ENCODE data around the gene LNX2.
"Not testable (repeated sequence)": the region's sequence is repeated elsewhere in the genome, so short reads cannot be mapped to it uniquely, and the experiment has no call there.

LNX2 gene

GRCh38 chr13:27636589-27637288 lies 16.4 kb upstream of the LNX2 start:
- DNase-seq, result peak; percentile 11

- DNase-seq, result no peak
Observed at GRCh38 chr13:27635266-27635665, 14.9 kb upstream of the LNX2 start.

GRCh38 chr13:27634791-27635190 lies 14.5 kb upstream of the LNX2 start:
- DNase-seq, result no peak

GRCh38 chr13:27634231-27634630 lies 13.9 kb upstream of the LNX2 start:
- no peak for DNase-seq

GRCh38 chr13:27632648-27633047 lies 12.3 kb upstream of the LNX2 start:
- DNase-seq, result no peak

- DNase-seq, result no peak
Observed at GRCh38 chr13:27632214-27632613, 11.9 kb upstream of the LNX2 start.

- no peak for DNase-seq
Observed at GRCh38 chr13:27631665-27632064, 11.3 kb upstream of the LNX2 start.

GRCh38 chr13:27631156-27631555 lies 10.8 kb upstream of the LNX2 start:
- DNase-seq, result no peak

GRCh38 chr13:27628766-27629165 lies 8.4 kb upstream of the LNX2 start:
- not testable (repeated sequence) for DNase-seq

- no peak for DNase-seq
Observed at GRCh38 chr13:27628081-27628480, 7.8 kb upstream of the LNX2 start.

- no peak for DNase-seq
Observed at GRCh38 chr13:27627380-27627779, 7.1 kb upstream of the LNX2 start.

- no peak for DNase-seq
Observed at GRCh38 chr13:27625839-27626238, 5.5 kb upstream of the LNX2 start.

- DNase-seq, result no peak
Observed at GRCh38 chr13:27624071-27624470, 3.7 kb upstream of the LNX2 start.

- peak; percentile 8 for DNase-seq
Observed at GRCh38 chr13:27622881-27623280, 2.6 kb upstream of the LNX2 start.

GRCh38 chr13:27622102-27622820 lies 1.9 kb upstream of the LNX2 start:
- no peak for DNase-seq

- peak; percentile 76 for DNase-seq
Observed at GRCh38 chr13:27621366-27622101, 1.2 kb upstream of the LNX2 start, which contains the start of gene POLR1D. Gene POLR1D (plus strand): TSS chr13:27621892. CDS start chr13:27621984, 92 bp downstream.

GRCh38 chr13:27621116-27621365 lies 712 bp upstream of the LNX2 start:
- no peak for DNase-seq

- peak; percentile 31 for DNase-seq
Observed at GRCh38 chr13:27619728-27620376, 477 bp downstream of the LNX2 start.

GRCh38 chr13:27619093-27619727 lies 1.1 kb downstream of the LNX2 start:
- peak; percentile 27 for DNase-seq

GRCh38 chr13:27617881-27618321 lies 2.4 kb downstream of the LNX2 start:
- no peak for DNase-seq

GRCh38 chr13:27613628-27614027 lies 6.7 kb downstream of the LNX2 start:
- no peak for DNase-seq

- DNase-seq, result peak; percentile 55
Observed at GRCh38 chr13:27607125-27607524, 13.2 kb downstream of the LNX2 start.

GRCh38 chr13:27605610-27606200 lies 14.6 kb downstream of the LNX2 start:
- DNase-seq, result no peak

All from fibroblast of skin of right biceps (primary cell).